HG03196 (cell line): ENCODE results near the gene VASH1.

ENCODE experiments used
- ATAC-seq: cut with Tn5 transposase; IDR thresholded peaks from one replicate; pipeline ENCODE4 v1.9.1; 2021; ENCODE audit not compliant: unreplicated experiment

VASH1 gene

DNA sequence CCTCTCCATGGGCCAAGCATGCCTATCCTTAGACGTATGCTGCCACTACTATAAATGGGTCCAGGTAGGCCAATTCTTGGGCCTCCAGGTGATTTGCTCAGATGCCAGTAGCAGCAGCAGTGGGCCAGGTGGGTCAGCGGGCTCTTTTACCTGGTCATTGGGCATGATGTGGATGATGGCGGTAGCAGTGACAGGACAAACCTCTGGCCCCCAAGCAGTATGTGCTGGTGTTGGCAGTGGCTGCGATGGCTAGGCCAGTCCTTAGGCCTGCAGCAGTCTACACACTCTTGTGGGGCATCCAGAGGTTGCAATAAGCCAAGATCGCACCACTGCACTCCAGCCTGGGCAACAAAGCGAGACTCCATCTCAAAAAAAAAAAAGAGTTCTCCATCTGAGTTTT lies 19.1 kb upstream of the VASH1 start:
- ATAC-seq = no peak

DNA sequence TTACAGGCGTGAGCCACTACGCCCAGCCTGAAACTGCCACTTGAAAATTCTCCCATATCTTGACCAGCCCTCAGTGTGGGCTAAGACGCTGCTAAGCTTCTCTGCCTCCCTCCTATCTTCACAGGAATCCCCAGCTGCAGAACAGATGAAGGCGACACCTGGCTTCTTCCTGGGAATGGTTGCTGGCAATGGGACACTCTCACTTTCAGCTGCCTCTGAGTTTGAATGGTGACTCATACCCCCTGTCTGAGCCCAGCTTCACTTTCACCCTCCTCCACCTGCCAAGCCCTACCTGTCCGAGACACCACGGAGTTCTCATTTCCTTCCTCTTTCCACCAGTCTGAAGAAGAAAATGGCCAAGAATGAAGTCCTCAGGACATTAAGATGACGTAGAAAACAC lies 18.3 kb upstream of the VASH1 start:
- ATAC-seq = no peak

DNA sequence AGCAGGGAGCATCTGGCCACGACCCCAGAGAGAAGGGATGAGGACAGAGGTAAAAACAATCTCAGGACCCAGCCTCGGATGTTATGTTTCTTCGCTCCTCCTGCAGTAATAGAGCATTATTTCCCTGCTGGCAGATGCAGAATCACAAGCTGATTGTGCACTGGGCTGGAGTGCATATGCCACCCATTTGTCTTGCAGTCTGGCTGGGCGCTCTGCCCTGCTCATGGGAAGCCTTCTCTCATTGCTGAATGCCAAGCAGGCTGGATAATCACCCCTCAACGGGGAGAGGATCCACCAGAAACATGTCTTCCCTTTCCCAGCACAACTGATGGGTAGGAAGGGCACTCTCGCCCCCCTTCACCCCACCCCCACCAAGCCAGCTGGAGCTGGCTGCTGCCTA lies 8.5 kb upstream of the VASH1 start:
- no peak for ATAC-seq

DNA sequence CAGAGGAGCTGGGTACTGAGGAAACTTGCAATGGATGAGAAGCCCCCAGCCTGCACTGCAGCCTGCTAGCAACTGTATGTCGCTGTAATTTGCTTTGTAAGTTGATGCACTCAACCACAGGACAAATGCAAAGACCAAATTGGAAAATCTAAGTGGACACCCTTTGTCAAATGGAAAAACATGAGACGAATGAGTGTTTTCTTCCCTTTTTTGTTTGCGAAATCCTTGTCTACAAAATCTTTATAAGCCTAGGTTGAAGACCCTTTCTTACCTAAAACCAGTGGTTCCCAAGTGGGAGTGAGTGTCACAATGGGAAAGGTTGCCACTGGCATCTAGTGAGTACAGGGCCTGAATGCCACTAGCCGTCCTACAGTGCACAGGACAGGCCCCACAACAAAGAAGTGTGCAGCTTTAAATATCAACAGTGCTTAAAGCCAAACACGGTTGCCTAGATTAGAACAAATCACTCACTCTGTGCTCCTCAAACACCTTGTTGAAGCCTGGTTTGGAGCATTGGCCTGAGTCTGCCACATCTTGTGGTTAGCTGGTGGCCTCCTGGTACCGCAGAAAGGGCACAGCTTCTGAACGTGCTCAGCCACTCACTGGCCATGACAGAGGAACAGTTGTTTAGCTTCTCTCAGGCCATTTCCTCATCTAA lies 7.6 kb upstream of the VASH1 start:
- ATAC-seq = no peak

DNA sequence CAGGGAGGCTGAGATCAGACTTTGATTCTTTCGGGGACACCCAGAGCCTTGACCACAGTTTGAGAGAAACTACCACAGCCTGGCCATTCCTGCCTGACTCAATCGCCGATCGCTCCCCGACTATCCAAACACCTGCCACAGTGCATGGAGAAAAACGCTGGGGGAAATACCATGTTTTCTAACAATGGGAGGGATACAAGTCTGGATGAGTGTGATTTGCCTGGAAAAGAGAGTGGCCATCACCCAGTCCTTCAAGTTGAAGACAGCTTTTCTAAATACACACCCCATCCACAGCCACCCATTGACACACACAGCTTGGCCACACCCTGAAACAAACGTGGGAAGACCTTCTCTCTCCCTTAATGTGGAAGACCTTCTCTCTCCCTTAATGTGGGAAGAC lies 6.7 kb upstream of the VASH1 start:
- ATAC-seq = no peak

DNA sequence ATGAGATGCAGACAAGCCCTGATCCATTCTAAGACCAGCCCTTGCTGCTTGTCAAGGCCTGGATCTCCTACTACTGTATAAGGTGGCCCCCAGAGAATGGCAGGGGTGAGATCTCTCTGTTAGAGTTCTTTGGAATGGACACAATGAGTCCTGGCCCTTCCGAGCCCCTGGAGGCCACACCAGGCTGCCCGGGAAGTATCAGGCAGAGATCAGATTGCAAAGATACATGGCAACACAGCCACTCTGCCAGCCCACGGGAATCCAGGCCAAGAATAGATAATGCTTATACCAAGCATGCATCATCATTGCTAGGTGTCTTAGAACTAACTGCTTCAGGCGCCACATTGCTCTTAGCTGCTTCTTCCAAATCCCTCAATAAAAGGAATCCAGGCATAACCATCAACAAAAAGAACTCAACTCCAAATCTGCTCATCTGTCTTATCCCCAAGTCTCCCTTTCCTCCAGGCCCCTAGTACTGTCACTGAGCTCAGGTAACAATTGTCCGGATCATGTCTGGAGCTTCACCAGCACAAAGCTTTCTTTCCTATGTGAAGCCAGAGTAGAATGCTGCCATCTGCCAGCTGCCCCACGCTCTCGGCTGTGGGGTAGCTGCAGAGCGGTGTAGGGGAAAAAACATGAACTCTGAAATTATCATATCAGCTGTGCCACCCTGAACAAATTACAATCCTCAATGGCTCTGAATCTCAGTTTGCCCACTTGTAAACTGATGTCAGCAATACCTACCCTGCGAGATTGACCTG lies 5.5 kb upstream of the VASH1 start:
- no peak for ATAC-seq

DNA sequence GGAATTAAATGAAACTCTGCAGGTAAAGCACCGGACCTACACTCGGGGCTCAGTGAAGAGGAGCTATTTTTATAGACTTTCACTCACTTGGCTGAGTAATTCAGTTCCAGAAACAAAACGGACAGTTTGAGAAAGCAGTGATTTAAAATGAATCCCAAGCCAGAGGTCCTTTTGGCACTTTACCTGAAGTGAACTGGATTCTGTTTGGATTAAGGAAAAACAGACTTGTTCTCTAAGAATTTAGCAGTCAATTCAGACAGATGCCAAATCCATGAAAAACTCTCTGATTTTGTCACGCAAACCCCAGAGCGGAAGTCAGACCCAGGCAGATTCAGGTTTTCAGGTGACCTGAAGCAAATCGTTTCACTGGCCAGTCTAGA lies 4.9 kb upstream of the VASH1 start:
- ATAC-seq = no peak

DNA sequence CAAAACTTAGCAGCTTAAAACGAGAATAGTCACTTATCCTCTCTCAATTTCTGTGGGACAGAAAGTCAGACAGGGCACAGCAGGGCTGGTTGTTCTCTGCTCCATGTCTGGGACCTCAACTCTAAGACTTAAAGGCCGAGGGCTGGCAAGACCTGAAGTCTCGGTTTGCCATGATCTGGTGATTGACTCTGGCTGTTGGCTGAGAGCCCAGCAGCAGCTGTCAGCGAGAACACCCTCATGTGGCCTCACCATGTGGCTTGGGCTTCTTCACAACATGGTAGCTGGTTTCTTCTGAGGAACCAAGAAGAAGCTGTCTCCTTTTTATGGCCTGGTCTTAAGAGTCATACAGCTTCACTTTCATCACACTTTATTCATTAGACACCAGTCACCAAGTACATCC lies 1.7 kb upstream of the VASH1 start:
- no peak for ATAC-seq

DNA sequence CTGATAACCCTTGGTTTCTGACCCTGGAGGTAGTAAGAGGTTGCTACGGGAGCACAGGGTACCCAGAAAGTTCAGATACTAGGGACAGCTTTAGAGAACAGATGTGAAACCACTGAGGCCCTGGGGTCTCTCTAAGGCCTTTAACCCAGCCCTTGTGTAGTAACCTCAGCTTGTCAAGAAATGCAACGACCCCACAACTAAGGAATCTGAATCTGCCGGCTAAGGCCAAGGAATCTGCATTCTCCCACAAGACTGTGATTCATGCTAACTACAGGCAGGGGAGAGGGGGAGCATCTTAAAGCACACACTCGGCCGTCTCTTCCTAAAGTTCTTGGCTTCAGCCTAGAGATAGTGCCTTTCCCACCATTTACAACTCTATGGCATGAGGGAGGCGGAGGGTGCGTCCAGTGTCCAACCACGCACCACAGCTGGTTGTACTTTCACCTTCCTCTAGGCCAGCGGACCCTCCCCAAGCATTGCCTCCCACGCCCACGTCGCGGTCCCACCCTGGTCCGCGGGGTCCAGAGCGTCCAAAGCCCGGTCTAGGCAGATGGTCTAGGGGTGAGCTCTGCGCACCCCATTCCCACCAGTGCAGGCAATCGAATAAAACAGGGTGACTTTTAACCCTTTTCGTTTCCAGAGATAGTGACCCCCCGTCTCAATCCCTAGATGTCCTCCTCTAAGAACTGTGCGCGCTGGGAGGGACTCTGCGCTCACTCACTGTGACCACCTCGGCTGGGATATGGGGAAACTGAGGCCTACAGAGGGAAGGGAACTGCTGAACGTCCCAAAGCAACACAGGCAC lies 735 bp upstream of the VASH1 start:
- ATAC-seq = no peak

DNA sequence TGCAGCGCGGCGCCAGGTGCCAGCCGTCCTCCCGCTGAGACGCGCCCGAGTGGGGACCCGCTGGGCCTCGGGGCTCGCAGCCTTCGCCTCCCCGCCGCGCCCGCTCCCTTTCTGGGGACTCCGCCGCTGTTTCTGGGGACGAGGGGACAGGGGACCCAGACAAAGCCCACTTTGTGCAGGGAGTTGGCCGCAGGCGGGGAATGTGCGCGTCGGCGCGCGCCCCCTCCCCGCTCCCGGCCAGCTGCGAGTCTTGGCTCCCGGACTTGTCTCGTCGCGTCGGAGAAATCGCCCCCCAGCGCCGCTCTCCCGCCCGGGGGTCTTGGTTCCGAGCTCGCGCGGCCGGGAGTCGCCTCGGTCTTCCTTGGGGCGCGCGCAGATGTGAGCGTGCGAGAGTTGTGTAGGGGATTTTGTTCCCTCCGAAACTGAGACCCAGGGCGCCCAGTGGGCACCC lies 717 bp downstream of the VASH1 start:
- no peak for ATAC-seq

DNA sequence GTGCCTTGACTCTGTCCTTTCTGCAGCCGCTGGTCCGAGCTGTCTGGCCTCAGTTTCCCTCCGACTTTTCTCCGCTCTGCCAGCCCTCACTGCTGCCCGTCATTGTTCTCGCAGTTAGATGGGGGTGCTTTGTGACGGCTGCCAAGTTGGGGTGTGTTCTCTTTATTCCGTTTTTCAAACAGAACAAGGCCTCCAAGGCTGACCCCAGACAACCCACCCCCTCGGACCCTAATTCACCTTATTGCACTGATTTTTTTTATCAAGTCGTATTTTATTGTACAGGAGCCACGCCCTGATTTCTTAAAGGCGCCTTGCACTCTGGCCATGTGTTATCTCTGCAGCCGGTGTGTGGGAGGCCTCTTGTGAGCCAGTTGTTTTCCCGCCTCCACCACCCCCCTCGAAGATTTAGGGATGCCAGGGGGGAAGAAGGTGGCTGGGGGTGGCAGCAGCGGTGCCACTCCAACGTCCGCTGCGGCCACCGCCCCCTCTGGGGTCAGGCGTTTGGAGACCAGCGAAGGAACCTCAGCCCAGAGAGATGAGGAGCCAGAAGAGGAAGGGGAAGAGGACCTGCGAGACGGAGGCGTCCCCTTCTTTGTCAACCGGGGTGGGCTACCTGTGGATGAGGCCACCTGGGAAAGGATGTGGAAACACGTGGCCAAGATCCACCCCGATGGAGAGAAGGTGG lies 1.3 kb downstream of the VASH1 start:
- no peak for ATAC-seq

DNA sequence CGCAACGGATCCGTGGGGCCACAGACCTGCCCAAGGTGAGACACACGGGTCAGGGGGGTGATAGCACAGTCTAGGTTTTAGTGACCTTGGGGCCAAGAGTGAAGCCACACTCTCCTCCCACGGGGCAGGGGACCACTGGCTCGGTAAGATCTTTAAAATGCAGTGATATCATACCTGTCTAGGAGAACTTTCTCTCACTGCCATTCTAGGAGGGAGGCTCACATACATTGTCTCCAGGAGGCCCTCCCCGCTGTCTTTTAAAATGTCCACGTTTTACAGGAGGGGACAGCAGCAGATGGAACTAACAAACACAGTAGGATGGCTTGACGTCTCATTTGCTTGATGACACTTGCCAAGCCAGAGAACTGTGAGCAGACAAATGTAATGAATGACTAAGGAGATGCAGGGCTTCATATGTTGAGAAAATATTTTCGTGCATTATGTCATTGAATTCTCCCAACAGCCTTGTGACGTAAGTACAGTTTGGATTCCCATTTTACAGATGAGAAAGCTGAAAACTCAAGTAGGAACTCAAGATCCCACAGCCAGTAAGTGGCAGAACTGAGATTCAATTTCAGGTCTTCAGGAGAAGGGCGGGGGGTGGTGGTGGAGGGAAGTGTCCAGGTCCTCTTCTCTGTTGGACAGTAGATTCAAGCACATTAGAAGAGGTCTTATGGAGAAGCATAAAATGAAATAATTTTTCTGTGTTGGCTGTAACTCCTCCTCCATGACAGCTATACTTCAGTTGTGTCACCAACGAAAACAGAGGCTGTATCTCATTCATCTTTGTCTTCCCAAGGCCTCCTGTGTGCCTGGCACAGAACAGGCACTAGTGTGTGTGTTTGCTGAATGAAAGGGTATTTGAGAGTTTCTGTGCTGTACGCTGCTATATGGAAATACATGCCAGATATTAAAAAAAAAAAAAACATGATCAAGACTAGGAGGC lies 2.1 kb downstream of the VASH1 start:
- ATAC-seq = no peak

DNA sequence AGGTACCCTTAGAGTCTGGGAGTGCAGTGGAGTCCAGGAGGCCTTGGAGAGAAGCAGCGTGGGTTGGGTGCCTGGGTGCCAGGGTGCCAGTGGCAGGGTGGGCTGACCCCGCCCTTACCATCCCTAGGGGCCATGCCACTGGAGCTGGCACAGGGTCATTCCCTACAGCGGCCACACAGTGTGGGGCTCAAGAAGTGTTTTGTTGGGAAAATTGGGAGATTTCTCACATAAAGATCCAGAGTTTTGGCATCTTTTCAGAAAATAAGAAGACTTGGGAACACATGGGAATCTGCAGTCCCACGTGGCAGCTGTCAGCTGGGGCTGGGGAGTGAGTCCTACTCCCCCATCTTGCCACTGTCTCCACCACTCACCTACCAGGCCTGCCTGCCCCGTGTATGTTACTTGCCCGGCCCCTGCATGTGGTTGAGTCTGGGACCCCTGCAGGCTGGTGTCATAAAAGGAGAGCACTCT lies 4.2 kb downstream of the VASH1 start:
- ATAC-seq = no peak

DNA sequence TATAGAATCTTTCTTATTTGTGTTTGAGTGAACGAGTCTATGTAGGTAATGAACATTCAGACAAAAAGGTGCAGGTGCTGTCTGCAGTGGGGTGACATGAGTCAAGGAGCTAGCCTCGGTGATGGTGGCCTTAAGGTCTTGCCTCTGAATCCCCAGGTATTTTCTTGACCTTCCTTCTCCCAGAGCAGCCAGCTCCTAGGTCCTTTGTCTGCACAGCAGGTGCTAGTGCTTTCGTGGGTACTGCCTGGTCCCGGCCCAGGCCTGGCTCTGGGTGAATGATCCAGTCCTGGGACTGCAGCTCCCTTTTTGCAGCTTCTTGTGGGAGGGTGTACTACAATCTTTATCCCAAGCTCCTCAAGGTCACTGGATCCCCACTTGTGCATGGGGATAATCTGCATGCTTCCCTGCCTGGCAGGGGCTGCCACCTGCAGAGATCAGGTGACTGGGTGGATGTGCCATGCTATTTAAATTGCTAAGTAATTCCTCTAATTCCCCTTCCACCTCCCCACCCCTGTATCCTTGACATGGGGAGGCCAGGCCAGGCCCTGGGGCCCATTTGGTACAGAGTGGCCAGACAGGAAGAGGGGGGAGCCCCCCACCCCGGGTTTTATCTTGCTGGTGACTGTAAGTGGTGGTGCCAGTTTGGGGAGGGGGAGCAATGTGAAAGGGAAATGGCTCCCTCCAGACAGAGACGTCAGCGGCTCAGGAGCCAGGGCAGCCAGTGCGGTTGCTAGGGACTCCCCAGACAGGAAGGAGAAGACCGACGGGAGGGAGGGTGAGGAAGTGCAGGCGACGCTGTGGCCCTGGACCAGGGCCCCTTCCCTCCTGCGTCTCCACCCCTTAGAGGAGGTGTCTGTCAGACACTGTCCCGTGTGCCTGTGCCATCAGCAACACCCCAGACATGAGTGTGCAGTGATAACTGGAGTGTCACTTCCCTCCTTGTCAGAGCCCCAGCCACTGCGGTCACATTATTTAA lies 6.7 kb downstream of the VASH1 start:
- peak; percentile 77 for ATAC-seq

DNA sequence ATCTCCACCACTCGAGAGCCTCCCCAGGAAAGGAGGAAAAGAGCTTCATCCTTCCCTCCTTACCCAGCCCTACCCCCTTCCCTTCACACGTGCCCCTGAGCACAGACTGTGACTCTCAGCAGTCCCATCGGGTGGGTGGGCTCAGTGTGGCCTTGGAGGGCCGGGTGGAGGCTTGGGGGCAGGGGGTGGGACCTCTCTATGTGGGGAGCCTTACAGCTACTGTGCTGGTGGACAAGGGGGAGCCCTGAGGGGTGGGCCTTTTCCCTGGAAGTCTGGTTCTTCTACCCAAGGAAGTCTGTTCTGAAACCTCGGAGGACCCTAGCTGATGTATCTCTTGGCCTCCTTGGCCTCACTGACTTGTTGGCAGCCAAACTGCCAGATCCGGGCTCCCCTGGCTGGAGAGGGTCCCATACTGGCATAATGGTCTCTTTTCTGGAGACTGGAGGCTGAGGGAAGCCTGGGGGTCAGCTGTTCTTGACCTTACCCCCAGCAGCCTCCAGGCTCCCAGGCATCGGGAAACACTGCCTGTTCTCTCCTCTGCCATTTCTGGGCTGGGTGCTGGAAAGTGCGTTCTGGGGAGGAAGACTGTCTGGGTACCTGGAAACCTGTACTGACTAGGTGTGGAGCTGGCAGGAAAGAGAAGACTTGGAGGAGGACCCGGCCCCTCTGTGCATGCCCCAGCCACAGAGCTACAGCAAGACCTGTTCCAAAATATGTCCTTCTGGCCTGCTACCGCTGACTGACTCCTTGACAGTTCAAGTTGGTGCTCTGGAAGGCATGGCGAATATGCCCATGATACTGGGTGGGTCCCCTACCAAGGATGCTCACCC lies 7.6 kb downstream of the VASH1 start:
- no peak for ATAC-seq

DNA sequence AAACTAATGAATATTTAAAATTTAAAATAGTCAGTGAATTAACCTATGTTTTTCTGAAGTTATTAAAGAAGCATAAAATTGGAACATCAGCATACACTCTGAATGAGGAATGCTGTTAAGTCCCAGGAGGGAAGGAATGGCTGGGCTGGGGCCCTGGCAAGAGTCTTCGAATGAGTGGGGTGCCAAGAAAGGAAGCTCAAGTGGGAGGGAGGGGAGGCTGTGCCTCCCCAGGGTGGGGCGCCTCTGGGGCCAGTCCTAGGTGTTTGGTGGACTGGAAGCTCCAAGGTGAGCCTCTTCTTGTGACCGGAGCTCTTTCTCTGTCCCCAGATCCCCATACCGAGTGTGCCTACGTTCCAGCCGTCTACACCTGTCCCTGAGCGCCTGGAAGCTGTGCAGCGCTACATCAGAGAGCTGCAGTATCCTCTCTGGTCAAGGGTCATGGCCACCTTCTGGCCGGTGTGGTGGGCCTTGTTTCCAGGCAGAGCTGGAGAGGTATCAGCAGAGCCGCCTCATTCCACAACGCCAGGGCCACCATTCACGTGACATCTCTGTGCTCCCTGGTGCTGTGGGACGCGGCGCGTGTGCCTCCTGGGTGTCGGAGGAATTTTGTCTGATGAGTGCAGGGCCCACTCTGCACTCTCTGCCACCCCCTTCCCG lies 8.5 kb downstream of the VASH1 start:
- ATAC-seq = no peak
